ENCODE data around the gene AMBP. TPM values are rescaled to one million over a fixed set of nuclear protein-coding genes. Genes with fewer than 3 reads are reported as not detected.

AMBP gene
- total and polyA plus RNA-seq, 2 of the 13 experiments (the other 11 are each of a cell fraction or from before 2014, with no cell fraction given): 1,510 to 2,580 TPM

DNA sequence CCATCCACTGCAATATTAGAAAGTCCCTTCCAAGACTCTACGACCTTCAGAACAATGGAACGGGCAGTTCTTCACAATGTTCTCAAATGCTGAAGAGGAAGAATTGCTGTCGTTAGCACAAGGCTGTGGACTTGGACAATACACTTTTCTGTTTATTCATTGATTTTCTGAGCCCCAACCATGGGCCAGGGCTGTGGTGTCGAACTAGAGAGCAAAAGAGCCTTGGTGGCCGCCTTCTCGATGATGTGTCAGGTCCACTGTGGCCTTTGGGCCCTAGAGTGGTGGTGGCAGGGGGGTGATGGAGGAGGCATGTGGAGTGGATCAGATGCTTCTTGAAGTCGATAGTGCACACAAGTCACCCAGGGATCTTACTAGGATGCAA, 39.5 kb upstream of the AMBP start (continued):
- no peak for TF ChIP-seq SMAD3 (CRISPR knock-in tag; IDR thresholded peaks at IDR 0.05)
- no peak for TF ChIP-seq KLF12 (CRISPR knock-in tag; IDR thresholded peaks at IDR 0.05; ENCODE audit: borderline replicate concordance)
- TF ChIP-seq MZF1 (CRISPR knock-in tag; IDR thresholded peaks at IDR 0.05; ENCODE audit: borderline replicate concordance): no peak
- TF ChIP-seq ZNF569 (CRISPR knock-in tag; IDR thresholded peaks at IDR 0.05; ENCODE audit: borderline replicate concordance): no peak
- no peak for TF ChIP-seq SOX6 (IDR thresholded peaks at IDR 0.05)
- peak; percentile 85 for TF ChIP-seq SOX6 (CRISPR knock-in tag; IDR thresholded peaks at IDR 0.05)
- TF ChIP-seq, protein P1, sequence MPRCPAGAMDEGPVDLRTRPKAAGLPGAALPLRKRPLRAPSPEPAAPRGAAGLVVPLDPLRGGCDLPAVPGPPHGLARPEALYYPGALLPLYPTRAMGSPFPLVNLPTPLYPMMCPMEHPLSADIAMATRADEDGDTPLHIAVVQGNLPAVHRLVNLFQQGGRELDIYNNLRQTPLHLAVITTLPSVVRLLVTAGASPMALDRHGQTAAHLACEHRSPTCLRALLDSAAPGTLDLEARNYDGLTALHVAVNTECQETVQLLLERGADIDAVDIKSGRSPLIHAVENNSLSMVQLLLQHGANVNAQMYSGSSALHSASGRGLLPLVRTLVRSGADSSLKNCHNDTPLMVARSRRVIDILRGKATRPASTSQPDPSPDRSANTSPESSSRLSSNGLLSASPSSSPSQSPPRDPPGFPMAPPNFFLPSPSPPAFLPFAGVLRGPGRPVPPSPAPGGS (CRISPR knock-in tag; IDR thresholded peaks at IDR 0.05): no peak
- no peak for TF ChIP-seq ZNF235 (CRISPR knock-in tag; IDR thresholded peaks at IDR 0.05; ENCODE audit: borderline replicate concordance)
- TF ChIP-seq POLR2G (IDR thresholded peaks at IDR 0.05; ENCODE audit: low read depth, low read length): 0 out of 2 replicates have a peak, but pooled peaks have one; percentile 47
- TF ChIP-seq ZNF432 (CRISPR knock-in tag; IDR thresholded peaks at IDR 0.05; ENCODE audit: borderline replicate concordance): no peak
- TF ChIP-seq ZNF256 (CRISPR knock-in tag; conservative IDR thresholded peaks at IDR 0.05): no peak
- TF ChIP-seq, protein P2, sequence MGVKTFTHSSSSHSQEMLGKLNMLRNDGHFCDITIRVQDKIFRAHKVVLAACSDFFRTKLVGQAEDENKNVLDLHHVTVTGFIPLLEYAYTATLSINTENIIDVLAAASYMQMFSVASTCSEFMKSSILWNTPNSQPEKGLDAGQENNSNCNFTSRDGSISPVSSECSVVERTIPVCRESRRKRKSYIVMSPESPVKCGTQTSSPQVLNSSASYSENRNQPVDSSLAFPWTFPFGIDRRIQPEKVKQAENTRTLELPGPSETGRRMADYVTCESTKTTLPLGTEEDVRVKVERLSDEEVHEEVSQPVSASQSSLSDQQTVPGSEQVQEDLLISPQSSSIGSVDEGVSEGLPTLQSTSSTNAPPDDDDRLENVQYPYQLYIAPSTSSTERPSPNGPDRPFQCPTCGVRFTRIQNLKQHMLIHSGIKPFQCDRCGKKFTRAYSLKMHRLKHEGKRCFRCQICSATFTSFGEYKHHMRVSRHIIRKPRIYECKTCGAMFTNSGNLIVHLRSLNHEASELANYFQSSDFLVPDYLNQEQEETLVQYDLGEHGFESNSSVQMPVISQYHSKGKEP (CRISPR knock-in tag; IDR thresholded peaks at IDR 0.05): no peak
- TF ChIP-seq FOXC1 (CRISPR knock-in tag; IDR thresholded peaks at IDR 0.05; ENCODE audit: borderline replicate concordance): no peak; the same call in 1 of the 2 replicates
- TF ChIP-seq, protein P3, sequence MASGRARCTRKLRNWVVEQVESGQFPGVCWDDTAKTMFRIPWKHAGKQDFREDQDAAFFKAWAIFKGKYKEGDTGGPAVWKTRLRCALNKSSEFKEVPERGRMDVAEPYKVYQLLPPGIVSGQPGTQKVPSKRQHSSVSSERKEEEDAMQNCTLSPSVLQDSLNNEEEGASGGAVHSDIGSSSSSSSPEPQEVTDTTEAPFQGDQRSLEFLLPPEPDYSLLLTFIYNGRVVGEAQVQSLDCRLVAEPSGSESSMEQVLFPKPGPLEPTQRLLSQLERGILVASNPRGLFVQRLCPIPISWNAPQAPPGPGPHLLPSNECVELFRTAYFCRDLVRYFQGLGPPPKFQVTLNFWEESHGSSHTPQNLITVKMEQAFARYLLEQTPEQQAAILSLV (CRISPR knock-in tag; IDR thresholded peaks at IDR 0.05; ENCODE audit: borderline replicate concordance): 0 out of 2 replicates have a peak, but pooled peaks have one; percentile 39
- TF ChIP-seq CBX5 (CRISPR knock-in tag; IDR thresholded peaks at IDR 0.05; ENCODE audit: borderline replicate concordance): no peak
- TF ChIP-seq, protein P4, sequence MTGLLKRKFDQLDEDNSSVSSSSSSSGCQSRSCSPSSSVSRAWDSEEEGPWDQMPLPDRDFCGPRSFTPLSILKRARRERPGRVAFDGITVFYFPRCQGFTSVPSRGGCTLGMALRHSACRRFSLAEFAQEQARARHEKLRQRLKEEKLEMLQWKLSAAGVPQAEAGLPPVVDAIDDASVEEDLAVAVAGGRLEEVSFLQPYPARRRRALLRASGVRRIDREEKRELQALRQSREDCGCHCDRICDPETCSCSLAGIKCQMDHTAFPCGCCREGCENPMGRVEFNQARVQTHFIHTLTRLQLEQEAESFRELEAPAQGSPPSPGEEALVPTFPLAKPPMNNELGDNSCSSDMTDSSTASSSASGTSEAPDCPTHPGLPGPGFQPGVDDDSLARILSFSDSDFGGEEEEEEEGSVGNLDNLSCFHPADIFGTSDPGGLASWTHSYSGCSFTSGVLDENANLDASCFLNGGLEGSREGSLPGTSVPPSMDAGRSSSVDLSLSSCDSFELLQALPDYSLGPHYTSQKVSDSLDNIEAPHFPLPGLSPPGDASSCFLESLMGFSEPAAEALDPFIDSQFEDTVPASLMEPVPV (CRISPR knock-in tag; IDR thresholded peaks at IDR 0.05): no peak
- TF ChIP-seq, protein P5, sequence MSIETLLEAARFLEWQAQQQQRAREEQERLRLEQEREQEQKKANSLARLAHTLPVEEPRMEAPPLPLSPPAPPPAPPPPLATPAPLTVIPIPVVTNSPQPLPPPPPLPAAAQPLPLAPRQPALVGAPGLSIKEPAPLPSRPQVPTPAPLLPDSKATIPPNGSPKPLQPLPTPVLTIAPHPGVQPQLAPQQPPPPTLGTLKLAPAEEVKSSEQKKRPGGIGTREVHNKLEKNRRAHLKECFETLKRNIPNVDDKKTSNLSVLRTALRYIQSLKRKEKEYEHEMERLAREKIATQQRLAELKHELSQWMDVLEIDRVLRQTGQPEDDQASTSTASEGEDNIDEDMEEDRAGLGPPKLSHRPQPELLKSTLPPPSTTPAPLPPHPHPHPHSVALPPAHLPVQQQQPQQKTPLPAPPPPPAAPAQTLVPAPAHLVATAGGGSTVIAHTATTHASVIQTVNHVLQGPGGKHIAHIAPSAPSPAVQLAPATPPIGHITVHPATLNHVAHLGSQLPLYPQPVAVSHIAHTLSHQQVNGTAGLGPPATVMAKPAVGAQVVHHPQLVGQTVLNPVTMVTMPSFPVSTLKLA (IDR thresholded peaks at IDR 0.05): no peak
- no peak for TF ChIP-seq NFKBIZ (CRISPR knock-in tag; IDR thresholded peaks at IDR 0.05)
- TF ChIP-seq ZNF841 (CRISPR knock-in tag; IDR thresholded peaks at IDR 0.05; ENCODE audit: borderline replicate concordance): no peak
